ENCODE measurements around the gene SMARCC1.
"Not testable (repeated sequence)": the region's sequence is repeated elsewhere in the genome, so short reads cannot be mapped to it uniquely, and the experiment has no call there.

SMARCC1 gene

GRCh38 chr3:47766186-47766585 lies 15.5 kb downstream of the SMARCC1 start:
- DNase-seq (ENCODE audit: low spot score) = no peak

GRCh38 chr3:47762233-47762632 lies 19.5 kb downstream of the SMARCC1 start:
- no peak for DNase-seq (ENCODE audit: low spot score)

- no peak for DNase-seq (ENCODE audit: low spot score)
Observed at GRCh38 chr3:47761046-47761445, 20.6 kb downstream of the SMARCC1 start.

- DNase-seq (ENCODE audit: low spot score) = not testable (repeated sequence)
Observed at GRCh38 chr3:47760207-47760606, 21.5 kb downstream of the SMARCC1 start.

- DNase-seq (ENCODE audit: low spot score) = no peak
Observed at GRCh38 chr3:47758261-47759025, 23.2 kb downstream of the SMARCC1 start.

GRCh38 chr3:47752716-47753115 lies 29.0 kb downstream of the SMARCC1 start:
- DNase-seq (ENCODE audit: low spot score) = no peak

- not testable (repeated sequence) for DNase-seq (ENCODE audit: low spot score)
Observed at GRCh38 chr3:47750811-47751354, 30.8 kb downstream of the SMARCC1 start.

GRCh38 chr3:47747558-47747957 lies 34.1 kb downstream of the SMARCC1 start:
- no peak for DNase-seq (ENCODE audit: low spot score)

- no peak for DNase-seq (ENCODE audit: low spot score)
Observed at GRCh38 chr3:47746264-47746663, 35.4 kb downstream of the SMARCC1 start.

- DNase-seq (ENCODE audit: low spot score) = no peak
Observed at GRCh38 chr3:47743855-47744254, 37.8 kb downstream of the SMARCC1 start.

- not testable (repeated sequence) for DNase-seq (ENCODE audit: low spot score)
Observed at GRCh38 chr3:47743352-47743751, 38.3 kb downstream of the SMARCC1 start.

- DNase-seq (ENCODE audit: low spot score) = no peak
Observed at GRCh38 chr3:47741925-47742324, 39.8 kb downstream of the SMARCC1 start.

- DNase-seq (ENCODE audit: low spot score) = no peak
Observed at GRCh38 chr3:47732143-47732542, 49.5 kb downstream of the SMARCC1 start.

GRCh38 chr3:47731061-47731460 lies 50.6 kb downstream of the SMARCC1 start:
- peak; percentile 2 for DNase-seq (ENCODE audit: low spot score)

- no peak for DNase-seq (ENCODE audit: low spot score)
Observed at GRCh38 chr3:47722859-47723258, 58.8 kb downstream of the SMARCC1 start.

- not testable (repeated sequence) for DNase-seq (ENCODE audit: low spot score)
Observed at GRCh38 chr3:47717448-47717847, 64.2 kb downstream of the SMARCC1 start.

GRCh38 chr3:47716656-47717055 lies 65.0 kb downstream of the SMARCC1 start:
- DNase-seq (ENCODE audit: low spot score) = no peak

GRCh38 chr3:47715928-47716327 lies 65.8 kb downstream of the SMARCC1 start:
- no peak for DNase-seq (ENCODE audit: low spot score)

GRCh38 chr3:47714606-47715005 lies 67.1 kb downstream of the SMARCC1 start:
- DNase-seq (ENCODE audit: low spot score) = no peak

- no peak for DNase-seq (ENCODE audit: low spot score)
Observed at GRCh38 chr3:47713655-47714054, 68.0 kb downstream of the SMARCC1 start.

- DNase-seq (ENCODE audit: low spot score) = no peak
Observed at GRCh38 chr3:47712398-47712797, 69.3 kb downstream of the SMARCC1 start.

- DNase-seq (ENCODE audit: low spot score) = no peak
Observed at GRCh38 chr3:47711596-47711995, 70.1 kb downstream of the SMARCC1 start.

GRCh38 chr3:47705391-47705790 lies 76.3 kb downstream of the SMARCC1 start:
- no peak for DNase-seq (ENCODE audit: low spot score)

GRCh38 chr3:47704237-47704612 lies 77.5 kb downstream of the SMARCC1 start:
- no peak for DNase-seq (ENCODE audit: low spot score)

Data from Ammon's horn (tissue), 1 donor.